RWPE2 (cell line): ENCODE measurements around the gene SLC2A9.

Source experiments
- ATAC-seq: fragments of 200-7000 bp; cut with Tn5 transposase; 3 replicates; pipeline ENCODE4 v1.9.1; 2021; ENCODE audit warnings: low read depth
- DNase-seq: peaks from one replicate; pipeline ENCODE4 v3.0.0-alpha.2; 2020; ENCODE audit warnings: low spot score
- H3K27ac ChIP-seq: fragments of 450-650 bp; 2 replicates; pipeline ENCODE4 v1.5.1; 2017; ENCODE audit warnings: mild to moderate bottlenecking; ENCODE audit not compliant: poor library complexity, severe bottlenecking
- H3K27me3 ChIP-seq: fragments of 250-450 bp; sonication (Bioruptor Pico); 2 replicates; pipeline ENCODE4 v1.5.1; 2021; ENCODE audit warnings: mild to moderate bottlenecking, moderate library complexity; ENCODE audit not compliant: insufficient read depth, poor library complexity, severe bottlenecking
- H3K36me3 ChIP-seq: fragments of 250-450 bp; sonication (Bioruptor Pico); 2 replicates; pipeline ENCODE4 v1.5.1; 2020; ENCODE audit warnings: low read depth, mild to moderate bottlenecking, moderate library complexity
- H3K4me1 ChIP-seq: fragments of 250-450 bp; sonication (Bioruptor Pico); 2 replicates; pipeline ENCODE4 v1.5.1; 2021; ENCODE audit warnings: mild to moderate bottlenecking, moderate library complexity; ENCODE audit not compliant: insufficient read depth, poor library complexity, severe bottlenecking
- H3K4me3 ChIP-seq: fragments of 250-450 bp; sonication (Bioruptor Pico); 2 replicates; pipeline ENCODE4 v1.5.1; 2021; ENCODE audit warnings: mild to moderate bottlenecking, moderate library complexity; ENCODE audit not compliant: severe bottlenecking
- H3K9me3 ChIP-seq: fragments of 250-450 bp; sonication (Bioruptor Pico); 2 replicates; pipeline ENCODE4 v1.5.1; 2021; ENCODE audit warnings: mild to moderate bottlenecking, moderate library complexity; ENCODE audit not compliant: severe bottlenecking
- CTCF ChIP-seq: fragments of 450-650 bp; IDR thresholded peaks from one replicate; pipeline ENCODE4 v1.5.1; 2017; ENCODE audit warnings: mild to moderate bottlenecking, moderate library complexity; ENCODE audit not compliant: poor library complexity, severe bottlenecking

SLC2A9 gene

GRCh38 chr4:10007436-10007740, 13.9 kb downstream of the SLC2A9 start:
- TF ChIP-seq CTCF, result no peak
- peaks cover 55% of the 10 kb centered on the region for H3K36me3 ChIP-seq
- no peaks in the 10 kb centered on the region for H3K27me3 ChIP-seq
- H3K4me1 ChIP-seq, result peaks cover 63% of the 10 kb centered on the region
- ATAC-seq, result peak; percentile 4; the same call in 2 of the 3 replicates
- H3K4me3 ChIP-seq, result no peak overlapping the region
- peak overlapping the region; percentile 89 for H3K27ac ChIP-seq
- H3K9me3 ChIP-seq, result no peaks in the 10 kb centered on the region
- no peak for DNase-seq

- H3K4me3 ChIP-seq, result no peak overlapping the region
- no peak for TF ChIP-seq CTCF
- ATAC-seq (peak; percentile 89), DNase-seq (peak; percentile 93)
- peaks cover 55% of the 10 kb centered on the region for H3K36me3 ChIP-seq
- peaks cover 63% of the 10 kb centered on the region for H3K4me1 ChIP-seq
- H3K27ac ChIP-seq, result peak overlapping the region; percentile 89
- no peaks in the 10 kb centered on the region for H3K9me3 ChIP-seq
- H3K27me3 ChIP-seq, result no peaks in the 10 kb centered on the region
Measured at GRCh38 chr4:10006601-10007435, 14.5 kb downstream of the SLC2A9 start.

- H3K36me3 ChIP-seq, result peaks cover 54% of the 10 kb centered on the region
- H3K9me3 ChIP-seq, result no peaks in the 10 kb centered on the region
- ATAC-seq (peak; percentile 59), DNase-seq (no peak)
- no peaks in the 10 kb centered on the region for H3K27me3 ChIP-seq
- H3K27ac ChIP-seq, result peak overlapping the region; percentile 89
- peaks cover 68% of the 10 kb centered on the region for H3K4me1 ChIP-seq
- no peak for TF ChIP-seq CTCF
- H3K4me3 ChIP-seq, result no peak overlapping the region
Measured at GRCh38 chr4:10006231-10006600, 15.1 kb downstream of the SLC2A9 start.

- Histone ChIP-seq H3K27ac (peak overlapping the region; percentile 89), H3K4me1 (peaks cover 71% of the 10 kb centered on the region), H3K4me3 (no peak overlapping the region), H3K27me3 (no peaks in the 10 kb centered on the region), H3K36me3 (peaks cover 52% of the 10 kb centered on the region), H3K9me3 (no peaks in the 10 kb centered on the region)
- no peak for ATAC-seq
- no peak for TF ChIP-seq CTCF
- DNase-seq, result no peak
Measured at GRCh38 chr4:10005632-10006031, 15.7 kb downstream of the SLC2A9 start.

GRCh38 chr4:10003666-10004065, 17.6 kb downstream of the SLC2A9 start:
- Histone ChIP-seq H3K4me1 (peaks cover 60% of the 10 kb centered on the region), H3K9me3 (no peaks in the 10 kb centered on the region), H3K27ac (no peak overlapping the region), H3K27me3 (no peaks in the 10 kb centered on the region), H3K36me3 (peaks cover 65% of the 10 kb centered on the region), H3K4me3 (no peak overlapping the region)
- no peak for ATAC-seq
- no peak for TF ChIP-seq CTCF
- DNase-seq, result no peak
